ENCODE data around the gene CHMP4A.
"Not testable (repeated sequence)": the region's sequence is repeated elsewhere in the genome, so short reads cannot be mapped to it uniquely, and the experiment has no call there.

CHMP4A gene

GRCh38 chr14:24253936-24254335 is 40.6 kb upstream of the CHMP4A start:
- H3K4me1 Mint-ChIP-seq, result peaks cover 5% of the 10 kb centered on the region in 2 donors
- no peaks in the 10 kb centered on the region for H3K27me3 Mint-ChIP-seq
- H3K4me3 Mint-ChIP-seq, result no peak overlapping the region
- DNase-seq (no peak), ATAC-seq (replicated peaks) (no peak)
- no peaks in the 10 kb centered on the region for H3K9me3 Mint-ChIP-seq
- peaks cover 27 to 33% of the 10 kb centered on the region in 2 donors for H3K36me3 Mint-ChIP-seq
- no peak overlapping the region for H3K27ac Mint-ChIP-seq

GRCh38 chr14:24252289-24253124 is 39.2 kb upstream of the CHMP4A start:
- peaks cover 21 to 33% of the 10 kb centered on the region in 2 donors for H3K36me3 Mint-ChIP-seq
- H3K9me3 Mint-ChIP-seq, result no peaks in the 10 kb centered on the region
- ATAC-seq (replicated peaks) (no peak), DNase-seq (no peak)
- peaks cover 10% of the 10 kb centered on the region in 2 donors for H3K4me1 Mint-ChIP-seq
- no peak overlapping the region for H3K4me3 Mint-ChIP-seq
- H3K27me3 Mint-ChIP-seq, result no peaks in the 10 kb centered on the region
- no peak overlapping the region for H3K27ac Mint-ChIP-seq

GRCh38 chr14:24251880-24252288 is 38.6 kb upstream of the CHMP4A start:
- no peaks in the 10 kb centered on the region for H3K9me3 Mint-ChIP-seq
- H3K27me3 Mint-ChIP-seq, result no peaks in the 10 kb centered on the region
- DNase-seq (no peak), ATAC-seq (replicated peaks) (no peak)
- no peak overlapping the region for H3K4me3 Mint-ChIP-seq
- peaks cover 21 to 29% of the 10 kb centered on the region in 2 donors for H3K36me3 Mint-ChIP-seq
- H3K27ac Mint-ChIP-seq, result peak overlapping the region; percentile 21
- peaks cover 13 to 16% of the 10 kb centered on the region in 2 donors for H3K4me1 Mint-ChIP-seq

- Mint-ChIP-seq H3K9me3 (no peaks in the 10 kb centered on the region), H3K27ac (no peak overlapping the region), H3K4me1 (peaks cover 16 to 20% of the 10 kb centered on the region in 2 donors), H3K27me3 (no peaks in the 10 kb centered on the region), H3K36me3 (peaks cover 21% of the 10 kb centered on the region in 2 donors), H3K4me3 (no peak overlapping the region)
- DNase-seq (no peak), ATAC-seq (replicated peaks) (no peak)
Observed at GRCh38 chr14:24250354-24250753, 37.1 kb upstream of the CHMP4A start.

GRCh38 chr14:24249230-24250021 is 36.1 kb upstream of the CHMP4A start:
- Mint-ChIP-seq H3K27me3 (no peaks in the 10 kb centered on the region), H3K4me1 (peaks cover 18 to 24% of the 10 kb centered on the region in 2 donors), H3K27ac (peak overlapping the region; percentile 16), H3K36me3 (peaks cover 12% of the 10 kb centered on the region in 2 donors), H3K4me3 (no peak overlapping the region), H3K9me3 (no peaks in the 10 kb centered on the region)
- DNase-seq (no peak), ATAC-seq (replicated peaks) (no peak)

- Mint-ChIP-seq H3K4me1 (peaks cover 24 to 38% of the 10 kb centered on the region in 2 donors), H3K4me3 (peak overlapping the region in 1 of 2 donors; percentile 0)
Observed at GRCh38 chr14:24247422-24247821, 34.1 kb upstream of the CHMP4A start.

GRCh38 chr14:24246765-24247212 is 33.5 kb upstream of the CHMP4A start:
- no peaks in the 10 kb centered on the region for H3K9me3 Mint-ChIP-seq
- no peak for DNase-seq
- peaks cover 11% of the 10 kb centered on the region in 2 donors for H3K36me3 Mint-ChIP-seq
- ATAC-seq (replicated peaks), result no peak
- H3K27me3 Mint-ChIP-seq, result no peaks in the 10 kb centered on the region
- peak overlapping the region in 1 of 2 donors; percentile 46 for H3K4me3 Mint-ChIP-seq
- H3K27ac Mint-ChIP-seq, result peak overlapping the region; percentile 96
- H3K4me1 Mint-ChIP-seq, result peaks cover 26 to 38% of the 10 kb centered on the region in 2 donors

More at GRCh38 chr14:24247422-24247821, 34.1 kb upstream of the CHMP4A start:
- Mint-ChIP-seq H3K36me3 (peaks cover 5 to 8% of the 10 kb centered on the region in 2 donors), H3K27ac (peak overlapping the region; percentile 75), H3K9me3 (no peaks in the 10 kb centered on the region), H3K27me3 (no peaks in the 10 kb centered on the region)
- DNase-seq (no peak), ATAC-seq (replicated peaks) (no peak)

GRCh38 chr14:24245350-24245749 is 32.1 kb upstream of the CHMP4A start:
- not testable (repeated sequence) for H3K27me3 Mint-ChIP-seq; DNase-seq; H3K4me3 Mint-ChIP-seq; H3K9me3 Mint-ChIP-seq; ATAC-seq (replicated peaks)
- Mint-ChIP-seq H3K27ac (peak overlapping the region; percentile 68), H3K36me3 (peaks cover 13 to 15% of the 10 kb centered on the region in 2 donors), H3K4me1 (peaks cover 30 to 42% of the 10 kb centered on the region in 2 donors)

- Mint-ChIP-seq H3K4me1 (peaks cover 48 to 61% of the 10 kb centered on the region in 2 donors), H3K36me3 (peaks cover 24 to 26% of the 10 kb centered on the region in 2 donors), H3K9me3 (no peaks in the 10 kb centered on the region), H3K27me3 (no peaks in the 10 kb centered on the region), H3K27ac (peak overlapping the region; percentile 100), H3K4me3 (peak overlapping the region; percentile 97 to 99)
- ATAC-seq (replicated peaks), result peak; percentile 0 to 2
- no peak for DNase-seq
Observed at GRCh38 chr14:24243336-24243836, 30.1 kb upstream of the CHMP4A start.

- H3K9me3 Mint-ChIP-seq, result no peaks in the 10 kb centered on the region
- H3K27ac Mint-ChIP-seq, result peak overlapping the region; percentile 100
- no peaks in the 10 kb centered on the region for H3K27me3 Mint-ChIP-seq
- H3K4me1 Mint-ChIP-seq, result peaks cover 54 to 66% of the 10 kb centered on the region in 2 donors
- peak; percentile 92 for DNase-seq
- peaks cover 39 to 41% of the 10 kb centered on the region in 2 donors for H3K36me3 Mint-ChIP-seq
- peak overlapping the region; percentile 97 to 99 for H3K4me3 Mint-ChIP-seq
- ATAC-seq (replicated peaks), result peak; percentile 82 to 85
Observed at GRCh38 chr14:24241829-24242443, 28.6 kb upstream of the CHMP4A start.

- H3K27me3 Mint-ChIP-seq, result no peaks in the 10 kb centered on the region
- ATAC-seq (replicated peaks), result no peak
- DNase-seq, result no peak
- H3K9me3 Mint-ChIP-seq, result no peaks in the 10 kb centered on the region
- H3K4me3 Mint-ChIP-seq, result peak overlapping the region; percentile 25 to 99
- peaks cover 61 to 75% of the 10 kb centered on the region in 2 donors for H3K4me1 Mint-ChIP-seq
- peaks cover 53 to 54% of the 10 kb centered on the region in 2 donors for H3K36me3 Mint-ChIP-seq
- H3K27ac Mint-ChIP-seq, result peak overlapping the region; percentile 71
Observed at GRCh38 chr14:24240110-24240918, 27.0 kb upstream of the CHMP4A start.

GRCh38 chr14:24238527-24239037 is 25.3 kb upstream of the CHMP4A start:
- peaks cover 63 to 77% of the 10 kb centered on the region in 2 donors for H3K4me1 Mint-ChIP-seq
- DNase-seq, result no peak
- no peak overlapping the region for H3K4me3 Mint-ChIP-seq
- peak overlapping the region; percentile 82 for H3K27ac Mint-ChIP-seq
- H3K9me3 Mint-ChIP-seq, result no peaks in the 10 kb centered on the region
- no peaks in the 10 kb centered on the region for H3K27me3 Mint-ChIP-seq
- peaks cover 53 to 63% of the 10 kb centered on the region in 2 donors for H3K36me3 Mint-ChIP-seq
- ATAC-seq (replicated peaks), result no peak

- Mint-ChIP-seq H3K27me3 (no peaks in the 10 kb centered on the region), H3K4me3 (no peak overlapping the region), H3K4me1 (peaks cover 62 to 76% of the 10 kb centered on the region in 2 donors), H3K27ac (peak overlapping the region; percentile 43), H3K36me3 (peaks cover 53 to 63% of the 10 kb centered on the region in 2 donors), H3K9me3 (no peaks in the 10 kb centered on the region)
- DNase-seq (no peak), ATAC-seq (replicated peaks) (no peak)
Observed at GRCh38 chr14:24238123-24238522, 24.8 kb upstream of the CHMP4A start.

Measured in stimulated activated naive B cell treated with anti-CD40 and anti-IgM and Interleukin-4, amounts not matched to agents 10 μg/mL and 1 μg/mL and 100 μg/mL, for 72 hours (primary cell).